22Rv1 (cell line): Measurements from ENCODE around the gene RNU6-1.

Experiments used
- CTCF ChIP-seq: fragments of 450-650 bp; IDR thresholded peaks from 2 replicates; pipeline ENCODE4 v1.5.1; 2017; ENCODE audit warnings: mild to moderate bottlenecking
- ZFX ChIP-seq: fragments of 450-650 bp; IDR thresholded peaks from 2 replicates; pipeline ENCODE4 v1.6.1; 2017; ENCODE audit warnings: antibody characterized with exemption, borderline replicate concordance

- no peak for TF ChIP-seq CTCF
- no peak for TF ChIP-seq ZFX
Measured at GRCh38 chr15:67820122-67820991, 19.5 kb downstream of the RNU6-1 start.
